ENCODE measurements around the gene SLC15A3.

Gene SLC15A3

DNA sequence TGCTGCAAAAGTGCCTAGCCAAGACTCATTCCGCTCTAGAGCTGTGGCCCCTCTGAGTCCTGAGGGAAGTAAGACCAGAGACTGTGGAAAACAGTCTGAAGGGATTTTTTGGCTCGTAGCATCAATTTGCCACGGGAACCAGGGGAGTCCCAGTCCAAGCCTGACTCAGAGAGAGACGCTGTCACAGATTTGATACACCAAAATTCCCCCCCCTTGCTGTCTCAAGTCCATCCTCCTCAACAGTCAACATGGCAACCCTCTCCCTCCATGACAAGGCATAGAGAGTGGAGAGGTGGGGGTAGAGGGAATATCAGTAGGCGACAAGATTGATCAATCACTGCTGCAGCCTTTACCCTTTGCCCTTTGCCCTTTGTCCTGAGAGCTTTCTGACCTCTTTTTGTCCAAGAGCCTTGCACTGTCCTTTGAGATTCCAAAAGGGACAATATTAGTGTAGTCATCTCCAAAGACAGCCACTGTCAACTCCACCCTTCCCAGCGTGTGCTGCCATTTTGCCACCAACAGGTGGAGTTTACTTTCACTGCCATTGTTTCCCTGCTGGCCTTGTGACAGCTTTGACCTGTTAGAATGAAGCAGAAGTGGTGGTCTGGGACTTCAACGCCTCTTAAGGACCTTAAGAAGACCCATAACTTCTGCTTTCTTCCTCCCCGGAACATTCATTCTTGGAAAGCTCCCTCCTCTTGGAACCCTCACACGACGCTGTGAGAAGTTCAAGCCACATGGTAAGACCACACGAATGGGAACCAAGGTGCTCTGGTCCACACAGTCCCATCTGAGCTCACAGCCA lies 7.3 kb downstream of the SLC15A3 start:
- no peak for DNase-seq

DNA sequence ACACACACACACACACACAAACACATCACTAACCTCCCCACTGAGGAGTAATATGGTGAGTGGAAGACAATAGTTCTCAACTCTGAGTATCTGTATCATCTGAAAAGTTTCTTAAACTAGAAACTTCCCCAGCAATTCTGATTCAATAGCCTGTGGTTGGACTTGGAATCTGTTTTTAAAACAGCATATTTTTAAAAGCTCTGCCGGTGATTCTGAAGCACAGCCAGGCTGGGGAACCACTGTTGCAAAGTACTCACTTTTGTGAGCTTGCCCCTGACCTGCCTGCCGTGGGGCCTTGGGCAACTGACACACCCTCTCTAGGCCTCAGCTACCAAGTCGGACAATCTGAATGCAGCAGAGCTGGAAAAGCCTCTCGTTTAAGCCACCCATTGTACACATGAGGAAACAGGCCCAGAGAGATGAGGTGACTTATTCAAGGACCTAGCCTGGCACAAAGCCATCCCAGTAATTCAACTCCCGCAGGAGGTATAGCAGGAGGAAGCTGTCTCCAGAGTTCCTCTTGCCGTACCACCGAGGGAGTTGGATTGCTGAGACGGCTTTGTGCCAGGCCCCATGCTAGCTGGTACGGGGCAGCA lies 8.9 kb downstream of the SLC15A3 start:
- DNase-seq, result no peak

- DNase-seq, result no peak
These were observed 9.8 kb downstream of the SLC15A3 start for GRCh38 chr11:60942219-60942618.

DNA sequence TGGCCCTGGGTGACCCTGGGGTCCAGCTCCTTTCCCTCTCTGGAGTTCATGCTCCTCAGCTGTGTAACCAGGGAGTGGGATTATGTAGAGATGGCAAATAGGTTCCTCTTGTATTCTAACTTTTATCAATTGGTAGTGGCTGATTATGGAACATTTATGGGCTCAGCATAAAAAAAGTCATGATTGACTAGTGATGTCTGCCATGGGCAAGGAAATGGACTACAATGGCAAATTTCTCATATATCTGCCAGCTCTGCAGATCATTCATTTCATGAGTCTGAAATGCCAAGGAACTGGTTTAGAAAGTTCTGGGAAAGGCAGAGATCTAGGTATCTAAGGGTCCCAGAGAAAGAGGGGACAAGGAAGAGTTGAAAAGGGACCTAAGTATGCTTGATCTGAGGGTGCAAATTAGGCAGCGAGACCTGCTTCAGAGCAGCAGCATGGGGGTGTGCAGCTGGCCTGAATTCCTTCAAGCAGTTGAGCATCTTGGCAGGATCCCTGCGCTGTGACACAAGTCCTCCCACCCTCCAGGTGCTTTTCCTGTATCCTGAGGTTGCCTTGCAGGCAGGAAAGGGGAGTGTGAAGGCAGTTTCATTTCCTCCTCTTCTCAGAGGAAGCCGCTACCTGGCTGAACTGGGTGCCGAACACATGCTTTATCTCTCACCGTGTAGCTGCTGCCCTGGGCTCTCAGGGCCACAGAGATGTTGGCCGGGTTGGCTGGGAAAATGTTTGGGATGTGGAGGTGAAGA lies 10.4 kb downstream of the SLC15A3 start:
- no peak for DNase-seq

- no peak for DNase-seq
These were observed 12.1 kb downstream of the SLC15A3 start for GRCh38 chr11:60939855-60940254.

DNA sequence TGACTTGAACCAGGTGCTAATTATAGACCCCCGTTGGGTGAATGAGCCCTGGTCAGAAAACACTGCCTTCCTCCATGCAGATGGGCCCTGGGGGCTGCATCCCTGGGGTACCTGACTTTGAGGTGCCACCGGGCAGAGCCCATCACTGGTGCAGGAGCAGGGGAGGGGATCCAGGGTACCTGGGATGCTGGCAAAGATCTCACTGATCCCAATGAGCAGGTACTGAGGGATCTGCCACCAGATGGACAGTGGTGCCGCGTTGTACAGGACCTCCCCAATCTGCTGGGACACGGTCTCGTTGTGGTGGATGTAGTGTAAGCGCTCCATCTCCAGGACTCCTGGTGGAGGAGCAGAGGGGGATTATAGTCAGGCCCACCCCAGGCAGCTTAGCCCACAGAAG lies 12.7 kb downstream of the SLC15A3 start:
- no peak for DNase-seq

- no peak for DNase-seq
These were observed 13.5 kb downstream of the SLC15A3 start for GRCh38 chr11:60938500-60938899.

GRCh38 chr11:60937811-60938210 lies 14.2 kb downstream of the SLC15A3 start:
- DNase-seq, result no peak

GRCh38 chr11:60937144-60937527 lies 14.8 kb downstream of the SLC15A3 start:
- no peak for DNase-seq

- no peak for DNase-seq
These were observed 15.4 kb downstream of the SLC15A3 start for GRCh38 chr11:60936467-60937143.

DNA sequence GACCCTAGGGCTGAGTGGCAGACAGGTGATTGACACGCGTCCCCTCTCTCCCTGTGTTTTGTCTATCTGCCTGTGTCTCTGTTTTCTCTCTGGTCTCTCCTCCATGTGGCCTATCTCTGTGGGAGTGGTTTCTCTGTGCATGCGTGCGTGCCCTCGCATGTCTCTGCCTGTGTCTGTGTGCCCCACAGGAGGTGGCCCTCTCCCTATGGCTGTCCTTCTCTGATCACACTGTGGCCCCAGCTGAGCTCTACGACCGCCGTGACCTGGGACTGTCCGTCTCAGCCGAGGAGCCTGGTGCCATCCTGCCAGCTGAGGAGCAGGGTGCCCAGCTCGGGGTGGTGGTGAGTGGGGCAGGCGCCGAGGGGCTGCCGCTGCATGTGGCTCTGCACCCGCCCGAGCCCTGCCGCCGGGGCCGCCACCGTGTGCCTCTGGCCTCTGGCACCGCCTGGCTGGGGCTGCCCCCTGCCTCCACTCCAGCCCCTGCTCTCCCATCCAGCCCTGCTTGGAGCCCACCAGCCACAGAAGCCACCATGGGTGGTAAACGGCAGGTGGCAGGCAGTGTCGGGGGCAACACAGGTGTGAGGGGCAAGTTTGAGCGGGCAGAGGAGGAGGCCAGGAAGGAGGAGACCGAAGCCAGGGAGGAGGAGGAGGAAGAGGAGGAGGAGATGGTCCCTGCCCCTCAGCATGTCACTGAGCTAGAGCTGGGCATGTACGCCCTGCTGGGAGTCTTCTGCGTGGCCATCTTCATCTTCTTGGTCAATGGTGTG lies 16.1 kb downstream of the SLC15A3 start:
- DNase-seq, result no peak

DNA sequence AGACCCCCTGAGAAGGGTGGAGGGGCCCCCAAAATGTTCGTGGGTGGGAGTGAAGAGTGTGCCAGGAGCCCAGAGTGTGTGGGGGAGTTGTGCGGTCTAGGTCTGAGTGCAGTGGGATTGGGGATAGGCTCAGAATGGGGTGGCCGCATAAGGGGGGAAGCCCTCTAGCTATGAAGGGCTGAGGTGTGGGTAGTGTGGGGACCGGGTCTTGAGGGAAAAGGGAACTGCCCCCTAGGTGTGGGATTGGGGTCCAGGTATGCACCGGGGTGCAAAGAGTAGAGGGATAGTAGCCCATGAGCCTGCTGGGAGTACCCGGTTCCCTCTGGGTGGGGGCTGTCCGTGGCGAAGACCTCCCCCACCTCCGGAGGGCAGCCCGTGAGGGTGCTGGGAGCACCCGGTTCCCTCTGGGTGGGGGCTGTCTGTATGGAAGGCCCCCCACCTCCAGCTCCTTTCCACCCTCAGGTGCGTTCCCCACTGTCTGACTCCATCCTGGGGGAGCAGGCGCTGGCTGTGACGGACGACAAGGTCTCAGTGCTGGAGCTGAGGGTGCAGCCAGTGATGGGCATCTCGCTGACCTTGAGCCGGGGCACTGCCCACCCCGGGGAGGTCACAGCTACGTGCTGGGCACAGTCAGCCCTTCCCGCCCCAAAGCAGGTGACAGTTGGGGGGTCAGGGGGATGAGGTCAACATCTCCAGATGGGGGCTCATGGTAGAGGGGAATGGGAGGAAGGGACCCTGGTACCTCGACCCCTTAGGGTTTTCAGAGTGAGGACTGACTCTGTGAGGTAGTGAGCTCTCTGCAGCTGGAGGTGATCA lies 17.0 kb downstream of the SLC15A3 start:
- DNase-seq, result no peak

GRCh38 chr11:60934124-60934789 lies 17.7 kb downstream of the SLC15A3 start:
- DNase-seq, result no peak

GRCh38 chr11:60933416-60934123 lies 18.4 kb downstream of the SLC15A3 start:
- DNase-seq, result no peak

DNA sequence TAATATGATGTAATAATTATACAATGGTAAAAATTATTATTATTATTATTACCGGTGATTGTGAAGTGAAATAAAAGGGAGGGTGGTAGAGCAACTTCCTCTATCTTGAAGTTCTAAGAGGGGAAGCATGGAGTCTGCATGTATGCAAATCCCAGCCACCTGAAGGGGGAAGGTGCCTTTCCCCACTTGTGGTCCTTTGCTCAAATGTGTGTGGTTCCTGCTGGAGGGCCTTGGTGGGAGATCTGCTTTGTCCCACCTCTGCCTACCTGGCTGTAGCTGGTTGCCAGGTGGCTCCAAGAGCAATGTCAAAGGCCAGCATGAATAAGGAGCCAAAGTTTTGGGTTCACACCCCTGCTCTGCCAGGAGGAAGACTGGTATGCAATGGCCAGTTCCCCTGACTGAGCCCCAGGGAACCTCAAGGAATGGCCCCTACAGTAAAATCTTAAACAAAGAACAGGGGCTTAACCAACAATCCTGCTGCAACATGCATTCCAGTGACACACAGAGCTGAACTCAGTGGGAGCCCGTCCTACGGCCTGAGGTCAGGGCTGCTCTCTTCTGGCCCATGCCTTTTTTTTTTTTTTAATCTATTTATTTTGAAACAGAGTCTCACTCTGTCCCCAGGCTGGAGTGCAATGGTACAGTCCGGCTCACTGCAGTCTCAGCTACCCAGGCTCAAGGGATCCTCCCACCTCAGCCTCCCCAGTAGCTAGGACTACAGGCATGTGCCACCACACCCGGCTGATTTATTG lies 19.2 kb downstream of the SLC15A3 start:
- DNase-seq, result no peak

GRCh38 chr11:60931917-60932316 lies 20.1 kb downstream of the SLC15A3 start:
- no peak for DNase-seq

- no peak for DNase-seq
These were observed 21.6 kb downstream of the SLC15A3 start for GRCh38 chr11:60930394-60930793.

- DNase-seq, result no peak
These were observed 22.2 kb downstream of the SLC15A3 start for GRCh38 chr11:60929764-60930163.

GRCh38 chr11:60928563-60929001 lies 23.4 kb downstream of the SLC15A3 start:
- DNase-seq, result no peak

DNA sequence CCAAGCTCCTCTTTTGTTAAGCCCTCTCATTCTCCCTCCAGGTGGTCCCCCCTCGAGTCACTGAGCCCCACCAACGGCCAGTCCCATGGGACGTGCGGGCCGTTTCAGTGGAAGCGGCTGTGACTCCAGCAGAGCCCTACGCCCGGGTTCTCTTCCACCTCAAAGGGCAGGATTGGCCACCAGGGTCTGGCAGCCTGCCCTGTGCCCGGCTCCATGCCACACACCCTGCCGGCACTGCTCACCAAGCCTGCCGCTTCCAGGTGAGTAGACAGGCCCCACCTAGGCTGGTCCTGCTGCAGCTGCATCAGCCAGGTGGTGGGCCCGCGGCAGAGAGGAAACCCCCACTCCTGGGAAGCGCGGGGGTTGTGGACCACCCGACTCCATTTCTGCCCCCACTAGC lies 24.4 kb downstream of the SLC15A3 start:
- DNase-seq, result no peak
